ENCODE data around the gene IQCE. TPM values are rescaled to one million over a fixed set of nuclear protein-coding genes. Genes with fewer than 3 reads are reported as not detected.

The IQCE gene
- total RNA-seq, 1 donor from 2014 or later = 17.0 TPM

GRCh38 chr7:2640482-2640830 is 81.7 kb downstream of the IQCE start:
- TF ChIP-seq, protein P1, sequence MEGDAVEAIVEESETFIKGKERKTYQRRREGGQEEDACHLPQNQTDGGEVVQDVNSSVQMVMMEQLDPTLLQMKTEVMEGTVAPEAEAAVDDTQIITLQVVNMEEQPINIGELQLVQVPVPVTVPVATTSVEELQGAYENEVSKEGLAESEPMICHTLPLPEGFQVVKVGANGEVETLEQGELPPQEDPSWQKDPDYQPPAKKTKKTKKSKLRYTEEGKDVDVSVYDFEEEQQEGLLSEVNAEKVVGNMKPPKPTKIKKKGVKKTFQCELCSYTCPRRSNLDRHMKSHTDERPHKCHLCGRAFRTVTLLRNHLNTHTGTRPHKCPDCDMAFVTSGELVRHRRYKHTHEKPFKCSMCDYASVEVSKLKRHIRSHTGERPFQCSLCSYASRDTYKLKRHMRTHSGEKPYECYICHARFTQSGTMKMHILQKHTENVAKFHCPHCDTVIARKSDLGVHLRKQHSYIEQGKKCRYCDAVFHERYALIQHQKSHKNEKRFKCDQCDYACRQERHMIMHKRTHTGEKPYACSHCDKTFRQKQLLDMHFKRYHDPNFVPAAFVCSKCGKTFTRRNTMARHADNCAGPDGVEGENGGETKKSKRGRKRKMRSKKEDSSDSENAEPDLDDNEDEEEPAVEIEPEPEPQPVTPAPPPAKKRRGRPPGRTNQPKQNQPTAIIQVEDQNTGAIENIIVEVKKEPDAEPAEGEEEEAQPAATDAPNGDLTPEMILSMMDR (IDR thresholded peaks at IDR 0.05) = no peak
- H3K9me3 Mint-ChIP-seq (ENCODE audit: unreplicated experiment) = no peaks in the 10 kb centered on the region
- no peak for DNase-seq (ENCODE audit: extremely low spot score, unreplicated experiment)
- H3K27me3 Mint-ChIP-seq (ENCODE audit: unreplicated experiment) = no peaks in the 10 kb centered on the region
- H3K4me3 Mint-ChIP-seq (ENCODE audit: unreplicated experiment) = no peak overlapping the region
- H3K27ac Mint-ChIP-seq (ENCODE audit: unreplicated experiment) = peak overlapping the region; percentile 92
- H3K36me3 Mint-ChIP-seq (ENCODE audit: unreplicated experiment) = peaks cover 2% of the 10 kb centered on the region
- peaks cover 87% of the 10 kb centered on the region for H3K4me1 Mint-ChIP-seq (ENCODE audit: unreplicated experiment)

- Mint-ChIP-seq H3K4me3 (ENCODE audit: unreplicated experiment) (no peak overlapping the region), H3K27ac (ENCODE audit: unreplicated experiment) (peak overlapping the region; percentile 92), H3K36me3 (ENCODE audit: unreplicated experiment) (no peaks in the 10 kb centered on the region), H3K4me1 (ENCODE audit: unreplicated experiment) (peaks cover 86% of the 10 kb centered on the region), H3K9me3 (ENCODE audit: unreplicated experiment) (no peaks in the 10 kb centered on the region), H3K27me3 (ENCODE audit: unreplicated experiment) (no peaks in the 10 kb centered on the region)
- no peak for DNase-seq (ENCODE audit: extremely low spot score, unreplicated experiment)
- TF ChIP-seq, protein P1 (IDR thresholded peaks at IDR 0.05) = no peak
These were observed 82.1 kb downstream of the IQCE start for GRCh38 chr7:2640846-2641316.

- no peaks in the 10 kb centered on the region for H3K9me3 Mint-ChIP-seq (ENCODE audit: unreplicated experiment)
- DNase-seq (ENCODE audit: extremely low spot score, unreplicated experiment) = peak; percentile 96
- H3K4me1 Mint-ChIP-seq (ENCODE audit: unreplicated experiment) = peaks cover 80% of the 10 kb centered on the region
- peak overlapping the region; percentile 48 for H3K4me3 Mint-ChIP-seq (ENCODE audit: unreplicated experiment)
- peak overlapping the region; percentile 92 for H3K27ac Mint-ChIP-seq (ENCODE audit: unreplicated experiment)
- no peaks in the 10 kb centered on the region for H3K27me3 Mint-ChIP-seq (ENCODE audit: unreplicated experiment)
- TF ChIP-seq, protein P1 (IDR thresholded peaks at IDR 0.05) = no peak
- H3K36me3 Mint-ChIP-seq (ENCODE audit: unreplicated experiment) = no peaks in the 10 kb centered on the region
These were observed 82.9 kb downstream of the IQCE start for GRCh38 chr7:2641406-2642393.

DNA sequence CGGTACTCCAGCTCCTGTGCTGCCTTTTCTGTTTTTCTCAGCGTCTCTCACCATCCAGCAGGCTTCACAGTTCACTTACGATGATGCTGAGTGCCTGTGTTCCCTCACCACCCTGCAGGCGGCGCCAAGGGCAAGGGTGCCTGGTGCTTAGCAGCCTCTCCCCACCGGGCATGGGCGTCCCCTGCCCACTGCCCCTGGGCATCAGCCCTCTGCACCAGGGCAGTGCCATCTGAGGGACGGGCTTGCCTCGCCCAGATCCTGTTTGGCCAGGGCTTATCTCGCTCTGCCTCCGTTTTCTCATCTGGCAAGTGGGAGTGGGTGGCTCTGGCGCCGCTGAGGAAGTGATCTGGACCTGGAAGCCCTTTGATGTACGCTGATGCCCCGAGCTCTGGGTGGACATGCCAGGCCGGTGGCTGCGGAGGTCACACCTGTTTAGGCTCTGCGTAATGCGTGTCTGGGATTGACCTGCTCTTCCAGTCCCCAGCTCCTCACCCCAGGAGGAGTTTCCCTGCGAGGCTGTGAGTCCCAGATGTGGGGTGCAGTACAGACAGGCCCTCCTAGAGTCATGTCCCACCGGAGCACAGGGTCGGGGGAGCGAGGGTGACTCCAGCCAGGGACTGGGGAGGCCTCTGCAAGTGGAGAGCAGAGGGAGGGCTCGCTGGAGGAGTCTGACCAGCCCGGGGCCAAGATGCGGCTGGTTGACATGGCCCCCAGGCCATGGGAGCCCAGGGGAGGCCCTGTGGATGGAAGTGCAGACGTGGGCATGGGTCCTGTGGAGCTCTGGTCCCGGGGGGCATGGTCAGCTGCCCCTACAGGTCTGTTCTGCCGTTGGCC is 84.8 kb downstream of the IQCE start:
- Mint-ChIP-seq H3K9me3 (ENCODE audit: unreplicated experiment) (no peaks in the 10 kb centered on the region), H3K27ac (ENCODE audit: unreplicated experiment) (peak overlapping the region; percentile 44), H3K36me3 (ENCODE audit: unreplicated experiment) (peaks cover 2% of the 10 kb centered on the region), H3K27me3 (ENCODE audit: unreplicated experiment) (no peaks in the 10 kb centered on the region), H3K4me1 (ENCODE audit: unreplicated experiment) (peaks cover 66% of the 10 kb centered on the region), H3K4me3 (ENCODE audit: unreplicated experiment) (no peak overlapping the region)
- no peak for DNase-seq (ENCODE audit: extremely low spot score, unreplicated experiment)
- TF ChIP-seq, protein P1 (IDR thresholded peaks at IDR 0.05) = peak; percentile 27

DNA sequence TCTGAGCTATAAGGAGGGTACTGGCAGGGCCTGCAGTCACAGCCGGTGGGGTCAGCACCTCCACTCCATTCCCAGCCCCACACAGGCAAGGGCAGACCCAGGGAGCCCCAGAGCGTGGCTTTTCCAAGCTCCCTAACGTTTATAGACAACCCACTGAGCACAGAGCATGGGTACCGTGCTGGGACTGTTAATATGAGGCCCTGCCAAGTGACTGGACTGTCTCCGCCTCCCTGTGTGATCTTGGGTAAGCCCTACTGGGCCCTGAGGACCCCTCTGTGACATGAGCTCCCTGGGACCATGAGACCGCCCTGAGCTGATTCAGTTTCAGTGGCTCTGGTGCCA is 85.4 kb downstream of the IQCE start:
- no peak overlapping the region for H3K4me3 Mint-ChIP-seq (ENCODE audit: unreplicated experiment)
- H3K36me3 Mint-ChIP-seq (ENCODE audit: unreplicated experiment) = peaks cover 2% of the 10 kb centered on the region
- H3K4me1 Mint-ChIP-seq (ENCODE audit: unreplicated experiment) = peaks cover 66% of the 10 kb centered on the region
- H3K27ac Mint-ChIP-seq (ENCODE audit: unreplicated experiment) = peak overlapping the region; percentile 85
- H3K27me3 Mint-ChIP-seq (ENCODE audit: unreplicated experiment) = no peaks in the 10 kb centered on the region
- H3K9me3 Mint-ChIP-seq (ENCODE audit: unreplicated experiment) = no peaks in the 10 kb centered on the region
- TF ChIP-seq, protein P1 (IDR thresholded peaks at IDR 0.05) = no peak
- no peak for DNase-seq (ENCODE audit: extremely low spot score, unreplicated experiment)
